GM23338 (cell line): Measurements from ENCODE around the gene CDK7. TPM values are rescaled to one million over a fixed set of nuclear protein-coding genes. Genes with fewer than 3 reads are reported as not detected.

ENCODE experiments used
- ATAC-seq: fragments of 200-7000 bp; cut with Tn5 transposase; 3 replicates; pipeline ENCODE4 v1.9.1; 2020
- DNase-seq: peaks from one replicate; pipeline ENCODE4 v3.0.0-alpha.2; 2015; ENCODE audit warnings: low spot score
- H2AFZ ChIP-seq: fragments of 200-600 bp; sonication (generic); 2 replicates; pipeline ENCODE4 v1.8.0; 2016; ENCODE audit warnings: antibody characterized with exemption, mild to moderate bottlenecking, moderate library complexity
- H3F3A ChIP-seq: fragments of 200-600 bp; sonication (generic); replicated peaks from 2 replicates; pipeline ENCODE4 v1.8.0; 2017; ENCODE audit warnings: antibody characterized with exemption, mixed run types, low read depth
- H3K27ac ChIP-seq: fragments of 200-600 bp; sonication (generic); 2 replicates; pipeline ENCODE4 v1.6.1; 2016; ENCODE audit warnings: low read depth
- H3K27me3 ChIP-seq: fragments of 200-600 bp; sonication (generic); 2 replicates; pipeline ENCODE4 v1.8.0; 2016; ENCODE audit warnings: mild to moderate bottlenecking, mixed run types, moderate library complexity; ENCODE audit not compliant: insufficient read depth
- H3K36me3 ChIP-seq: fragments of 200-600 bp; sonication (generic); 2 replicates; pipeline ENCODE4 v1.8.0; 2016; ENCODE audit warnings: mild to moderate bottlenecking; ENCODE audit not compliant: insufficient read depth
- H3K4me1 ChIP-seq: fragments of 200-600 bp; sonication (generic); 2 replicates; pipeline ENCODE4 v1.8.0; 2016; ENCODE audit warnings: mild to moderate bottlenecking, moderate library complexity; ENCODE audit not compliant: insufficient read depth
- H3K4me2 ChIP-seq: fragments of 200-600 bp; sonication (generic); 2 replicates; pipeline ENCODE4 v1.7.1; 2017; ENCODE audit warnings: mixed run types
- H3K4me3 ChIP-seq: fragments of 200-600 bp; sonication (generic); 2 replicates; pipeline ENCODE4 v1.6.1; 2016; ENCODE audit warnings: mixed run types
- H3K79me2 ChIP-seq: fragments of 200-600 bp; sonication (generic); replicated peaks from 2 replicates; pipeline ENCODE4 v1.8.0; 2017; ENCODE audit warnings: mild to moderate bottlenecking; ENCODE audit not compliant: insufficient read depth
- H3K9me2 ChIP-seq: fragments of 200-600 bp; sonication (generic); 2 replicates; pipeline ENCODE4 v1.8.0; 2017; ENCODE audit not compliant: insufficient read depth
- H4K20me1 ChIP-seq: fragments of 200-600 bp; sonication (generic); replicated peaks from 2 replicates; pipeline ENCODE4 v1.8.0; 2017; ENCODE audit warnings: mild to moderate bottlenecking; ENCODE audit not compliant: insufficient read depth
- H3K27ac Mint-ChIP-seq: 2 replicates; pipeline ENCODE4 v1.8.0; 2020; ENCODE audit warnings: inconsistent platforms, mild to moderate bottlenecking, moderate library complexity, mixed read lengths
- H3K27me3 Mint-ChIP-seq: 3 replicates; pipeline ENCODE4 v1.8.0; 2022; ENCODE audit warnings: low read depth, mild to moderate bottlenecking, moderate library complexity, mixed read lengths, inconsistent platforms; ENCODE audit not compliant: insufficient read depth, poor library complexity
- H3K36me3 Mint-ChIP-seq: 3 replicates; pipeline ENCODE4 v1.8.0; 2021; ENCODE audit warnings: low read depth, mild to moderate bottlenecking, inconsistent platforms, moderate library complexity, mixed read lengths
- H3K4me1 Mint-ChIP-seq: 3 replicates; pipeline ENCODE4 v1.8.0; 2020; ENCODE audit warnings: mild to moderate bottlenecking, inconsistent platforms, mixed read lengths
- H3K4me3 Mint-ChIP-seq: 3 replicates; pipeline ENCODE4 v1.8.0; 2021; ENCODE audit warnings: moderate library complexity, mild to moderate bottlenecking, inconsistent platforms, mixed read lengths
- H3K9me3 Mint-ChIP-seq: 3 replicates; pipeline ENCODE4 v1.8.0; 2020; ENCODE audit warnings: moderate library complexity, mild to moderate bottlenecking, inconsistent platforms, mixed read lengths
- CREB1 ChIP-seq: fragments of 250-450 bp; sonication (Bioruptor Pico); IDR thresholded peaks from 2 replicates; pipeline ENCODE4 v1.5.0; 2020; ENCODE audit warnings: low read depth, mild to moderate bottlenecking, moderate library complexity
- ETS1 ChIP-seq: IDR thresholded peaks from 2 replicates; pipeline ENCODE4 v1.6.1; 2016; ENCODE audit warnings: antibody characterized with exemption
- EZH2 ChIP-seq: fragments of 200-600 bp; sonication (generic); IDR thresholded peaks from one replicate; pipeline ENCODE4 v1.8.0; 2017; ENCODE audit warnings: antibody characterized with exemption, mild to moderate bottlenecking, low read depth; ENCODE audit not compliant: unreplicated experiment
- EZH2phosphoT487 ChIP-seq: fragments of 200-600 bp; sonication (generic); IDR thresholded peaks from one replicate; pipeline ENCODE4 v1.8.1; 2018; ENCODE audit warnings: antibody characterized with exemption; ENCODE audit not compliant: unreplicated experiment
- NANOG ChIP-seq: IDR thresholded peaks from 2 replicates; pipeline ENCODE4 v1.6.1; 2016; ENCODE audit warnings: antibody characterized with exemption, borderline replicate concordance
- POLR2AphosphoS5 ChIP-seq: IDR thresholded peaks from 2 replicates; pipeline ENCODE4 v1.6.1; 2016; ENCODE audit warnings: antibody characterized with exemption, low read depth
- STAT1 ChIP-seq: IDR thresholded peaks from one replicate; pipeline ENCODE4 v1.6.1; 2016; ENCODE audit warnings: antibody characterized with exemption; ENCODE audit not compliant: unreplicated experiment
- ZNF114 ChIP-seq: fragments of 250-450 bp; sonication (Bioruptor Pico); IDR thresholded peaks from 2 replicates; pipeline ENCODE4 v1.5.0; 2020; ENCODE audit warnings: mild to moderate bottlenecking, moderate library complexity
- ZNF331 ChIP-seq: fragments of 250-450 bp; sonication (Bioruptor Pico); IDR thresholded peaks from 2 replicates; pipeline ENCODE4 v1.5.0; 2020; ENCODE audit warnings: low read depth, mild to moderate bottlenecking, moderate library complexity
- polyA plus RNA-seq: library from polyadenylated mRNA; unstranded; fragments of >200 nt; fragmentation: Nextera tagmentation; extraction: Ambion mirVana; gene quantifications from 2 replicates; pipeline ENCODE4 v1.2.1, GENCODE V29; 2016
- total RNA-seq: library from RNA; depleted of rRNA; stranded (reverse); fragments of >200 nt; shearing (Covaris generic); gene quantifications from 2 replicates; pipeline ENCODE4 v1.2.3, GENCODE V29; 2014
- TF ChIP-seq, protein P1 (sequence below), 2 experiments: fragments of 200-600 bp in 1 of 2; sonication (generic) in 1 of 2; conservative IDR thresholded peaks; 2 replicates each; pipeline versions ENCODE4 v1.5.1 to v1.6.1; 2016 to 2017; ENCODE audit warnings: antibody characterized with exemption in 2 of 2, low read depth in 2 of 2, mild to moderate bottlenecking in 2 of 2, moderate library complexity in 1 of 2
- TF ChIP-seq, protein P2 (sequence below): IDR thresholded peaks from one replicate; pipeline ENCODE4 v1.6.1; 2018; ENCODE audit warnings: antibody characterized with exemption; ENCODE audit not compliant: unreplicated experiment

Gene CDK7
- total and polyA plus RNA-seq, 2 experiments from 2014 or later, result 78.4 to 80.7 TPM

DNA sequence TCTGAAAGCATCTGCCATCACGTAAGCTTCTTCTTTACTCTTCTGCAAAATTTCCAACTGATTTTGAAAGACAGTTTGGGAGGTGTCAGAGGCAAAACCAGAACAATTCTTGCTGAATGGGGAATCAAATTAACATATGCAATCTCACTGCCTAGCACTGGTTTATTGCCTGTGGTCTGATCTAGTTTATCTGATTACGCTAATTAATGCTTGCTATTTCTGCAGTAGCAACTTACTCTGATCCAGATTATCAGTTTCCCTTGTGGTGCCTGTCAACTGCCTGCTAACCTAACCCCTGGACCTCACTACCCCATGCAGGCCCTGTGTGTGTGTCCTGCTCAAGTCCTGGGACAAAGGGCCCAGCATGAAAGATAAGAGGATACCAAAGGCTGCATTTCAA, 57.6 kb downstream of the CDK7 start:
- peaks cover under 1% of the 10 kb centered on the region for H3K27me3 Mint-ChIP-seq
- H3K27me3 ChIP-seq, result no peaks in the 10 kb centered on the region
- H3F3A ChIP-seq, result no peaks in the 10 kb centered on the region
- no peak overlapping the region for H3K4me2 ChIP-seq
- no peaks in the 10 kb centered on the region for H3K9me3 Mint-ChIP-seq
- H4K20me1 ChIP-seq, result no peaks in the 10 kb centered on the region
- no peak overlapping the region for H3K4me3 Mint-ChIP-seq
- DNase-seq (no peak), ATAC-seq (no peak; the same call in 2 of the 3 replicates)
- H3K79me2 ChIP-seq, result no peaks in the 10 kb centered on the region
- peaks cover 19% of the 10 kb centered on the region for H3K4me1 Mint-ChIP-seq
- H3K36me3 Mint-ChIP-seq, result no peaks in the 10 kb centered on the region
- 0 out of 2 replicates have a peak overlapping the region, but pooled peaks have one; percentile 4 for H2AFZ ChIP-seq
- H3K4me1 ChIP-seq, result peaks cover 8% of the 10 kb centered on the region; the same call in 1 of the 2 replicates
- no peak overlapping the region for H3K27ac ChIP-seq
- no peak overlapping the region for H3K4me3 ChIP-seq
- TF ChIP-seq ETS1, result no peak
- no peak for TF ChIP-seq ZNF114 (CRISPR knock-in tag)
- no peak for TF ChIP-seq EZH2
- TF ChIP-seq, protein P1, sequence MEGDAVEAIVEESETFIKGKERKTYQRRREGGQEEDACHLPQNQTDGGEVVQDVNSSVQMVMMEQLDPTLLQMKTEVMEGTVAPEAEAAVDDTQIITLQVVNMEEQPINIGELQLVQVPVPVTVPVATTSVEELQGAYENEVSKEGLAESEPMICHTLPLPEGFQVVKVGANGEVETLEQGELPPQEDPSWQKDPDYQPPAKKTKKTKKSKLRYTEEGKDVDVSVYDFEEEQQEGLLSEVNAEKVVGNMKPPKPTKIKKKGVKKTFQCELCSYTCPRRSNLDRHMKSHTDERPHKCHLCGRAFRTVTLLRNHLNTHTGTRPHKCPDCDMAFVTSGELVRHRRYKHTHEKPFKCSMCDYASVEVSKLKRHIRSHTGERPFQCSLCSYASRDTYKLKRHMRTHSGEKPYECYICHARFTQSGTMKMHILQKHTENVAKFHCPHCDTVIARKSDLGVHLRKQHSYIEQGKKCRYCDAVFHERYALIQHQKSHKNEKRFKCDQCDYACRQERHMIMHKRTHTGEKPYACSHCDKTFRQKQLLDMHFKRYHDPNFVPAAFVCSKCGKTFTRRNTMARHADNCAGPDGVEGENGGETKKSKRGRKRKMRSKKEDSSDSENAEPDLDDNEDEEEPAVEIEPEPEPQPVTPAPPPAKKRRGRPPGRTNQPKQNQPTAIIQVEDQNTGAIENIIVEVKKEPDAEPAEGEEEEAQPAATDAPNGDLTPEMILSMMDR (conservative IDR thresholded peaks at IDR 0.05; ENCODE audit: low read depth in 2 of 2), result no peak
- TF ChIP-seq POLR2AphosphoS5, result no peak
- TF ChIP-seq ZNF331 (CRISPR knock-in tag), result no peak
- no peak for TF ChIP-seq EZH2phosphoT487
- TF ChIP-seq CREB1 (CRISPR knock-in tag), result no peak
- TF ChIP-seq, protein P2, sequence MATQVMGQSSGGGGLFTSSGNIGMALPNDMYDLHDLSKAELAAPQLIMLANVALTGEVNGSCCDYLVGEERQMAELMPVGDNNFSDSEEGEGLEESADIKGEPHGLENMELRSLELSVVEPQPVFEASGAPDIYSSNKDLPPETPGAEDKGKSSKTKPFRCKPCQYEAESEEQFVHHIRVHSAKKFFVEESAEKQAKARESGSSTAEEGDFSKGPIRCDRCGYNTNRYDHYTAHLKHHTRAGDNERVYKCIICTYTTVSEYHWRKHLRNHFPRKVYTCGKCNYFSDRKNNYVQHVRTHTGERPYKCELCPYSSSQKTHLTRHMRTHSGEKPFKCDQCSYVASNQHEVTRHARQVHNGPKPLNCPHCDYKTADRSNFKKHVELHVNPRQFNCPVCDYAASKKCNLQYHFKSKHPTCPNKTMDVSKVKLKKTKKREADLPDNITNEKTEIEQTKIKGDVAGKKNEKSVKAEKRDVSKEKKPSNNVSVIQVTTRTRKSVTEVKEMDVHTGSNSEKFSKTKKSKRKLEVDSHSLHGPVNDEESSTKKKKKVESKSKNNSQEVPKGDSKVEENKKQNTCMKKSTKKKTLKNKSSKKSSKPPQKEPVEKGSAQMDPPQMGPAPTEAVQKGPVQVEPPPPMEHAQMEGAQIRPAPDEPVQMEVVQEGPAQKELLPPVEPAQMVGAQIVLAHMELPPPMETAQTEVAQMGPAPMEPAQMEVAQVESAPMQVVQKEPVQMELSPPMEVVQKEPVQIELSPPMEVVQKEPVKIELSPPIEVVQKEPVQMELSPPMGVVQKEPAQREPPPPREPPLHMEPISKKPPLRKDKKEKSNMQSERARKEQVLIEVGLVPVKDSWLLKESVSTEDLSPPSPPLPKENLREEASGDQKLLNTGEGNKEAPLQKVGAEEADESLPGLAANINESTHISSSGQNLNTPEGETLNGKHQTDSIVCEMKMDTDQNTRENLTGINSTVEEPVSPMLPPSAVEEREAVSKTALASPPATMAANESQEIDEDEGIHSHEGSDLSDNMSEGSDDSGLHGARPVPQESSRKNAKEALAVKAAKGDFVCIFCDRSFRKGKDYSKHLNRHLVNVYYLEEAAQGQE, result no peak
- no peaks in the 10 kb centered on the region for H3K9me2 ChIP-seq
- H3K27ac Mint-ChIP-seq, result no peak overlapping the region
- H3K36me3 ChIP-seq, result no peaks in the 10 kb centered on the region

DNA sequence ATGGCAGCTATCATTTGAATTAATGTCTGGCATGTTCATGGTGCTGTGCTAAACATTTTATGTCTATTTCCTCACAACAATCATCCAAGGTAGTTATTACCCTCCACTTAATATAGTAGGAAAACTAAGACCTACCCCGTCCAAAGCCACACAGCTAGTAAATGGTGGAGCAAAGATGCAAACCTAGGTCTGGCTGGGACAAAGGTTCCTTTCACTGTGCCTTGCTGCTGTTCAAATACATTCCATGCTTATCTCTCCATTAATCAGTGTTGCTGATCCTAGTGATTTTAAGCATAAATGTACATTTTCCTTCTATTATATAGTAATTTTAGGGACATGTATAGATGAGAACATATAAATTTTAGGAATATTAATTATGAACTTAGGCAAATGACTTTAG, 59.2 kb downstream of the CDK7 start:
- Mint-ChIP-seq H3K4me3 (no peak overlapping the region), H3K27me3 (peaks cover 3% of the 10 kb centered on the region), H3K9me3 (no peaks in the 10 kb centered on the region), H3K27ac (no peak overlapping the region), H3K36me3 (peaks cover 3% of the 10 kb centered on the region; the same call in 1 of the 3 replicates), H3K4me1 (peaks cover 14% of the 10 kb centered on the region)
- DNase-seq, result no peak
- Histone ChIP-seq H3K4me3 (no peak overlapping the region), H3F3A (no peaks in the 10 kb centered on the region), H3K9me2 (no peaks in the 10 kb centered on the region), H3K4me2 (no peak overlapping the region), H3K27me3 (no peaks in the 10 kb centered on the region), H3K36me3 (no peaks in the 10 kb centered on the region), H4K20me1 (no peaks in the 10 kb centered on the region), H3K4me1 (no peaks in the 10 kb centered on the region), H3K79me2 (no peaks in the 10 kb centered on the region), H3K27ac (no peak overlapping the region), H2AFZ (no peak overlapping the region)
- TF ChIP-seq ZNF331 (CRISPR knock-in tag), result no peak
- TF ChIP-seq, protein P1 (conservative IDR thresholded peaks at IDR 0.05; ENCODE audit: low read depth in 2 of 2), result no peak
- no peak for TF ChIP-seq NANOG
- no peak for TF ChIP-seq ZNF114 (CRISPR knock-in tag)
- TF ChIP-seq EZH2phosphoT487, result no peak
- TF ChIP-seq STAT1, result no peak
- TF ChIP-seq CREB1 (CRISPR knock-in tag), result no peak
- ATAC-seq, result no peak
